ENCODE data around the gene MSI2. TPM values are rescaled to one million over a fixed set of nuclear protein-coding genes. Genes with fewer than 3 reads are reported as not detected.

Gene MSI2
- total RNA-seq, 1 donor from 2014 or later = 67.9 TPM

GRCh38 chr17:57677858-57678257 is 421.5 kb downstream of the MSI2 start:
- Histone ChIP-seq H4K20me1 (ENCODE audit: insufficient read depth, low read length) (no peaks in the 10 kb centered on the region), H3K9ac (ENCODE audit: low read length) (no peak overlapping the region), H3K4me1 (ENCODE audit: insufficient read depth, low read length) (no peaks in the 10 kb centered on the region), H3K9me3 (ENCODE audit: insufficient read depth, low read depth, low read length) (no peaks in the 10 kb centered on the region), H2AFZ (ENCODE audit: low read depth, low read length) (no peak overlapping the region), H3K4me2 (ENCODE audit: low read length) (no peak overlapping the region), H3K4me3 (ENCODE audit: insufficient read depth, low read depth, low read length) (no peak overlapping the region), H3K79me2 (ENCODE audit: insufficient read depth, low read length) (no peaks in the 10 kb centered on the region), H3K36me3 (ENCODE audit: insufficient read depth, low read length) (no peaks in the 10 kb centered on the region), H3K27me3 (ENCODE audit: insufficient read depth, low read length) (no peaks in the 10 kb centered on the region), H3K27ac (ENCODE audit: low read depth, low read length) (no peak overlapping the region)
- TF ChIP-seq CTCF (IDR thresholded peaks at IDR 0.05; ENCODE audit: insufficient read depth, low read depth, low read length) (no peak), EZH2 (IDR thresholded peaks at IDR 0.05; ENCODE audit: insufficient read depth, low read length) (no peak)
- no peak overlapping the region for H3K4me3 Mint-ChIP-seq (ENCODE audit: unreplicated experiment)
- peaks cover 15% of the 10 kb centered on the region for H3K36me3 Mint-ChIP-seq (ENCODE audit: low read depth, unreplicated experiment)
- no peak overlapping the region for H3K27ac Mint-ChIP-seq (ENCODE audit: unreplicated experiment)
- DNase-seq (ENCODE audit: low read depth) (no peak), FAIRE-seq (no peak)
- H3K9me3 Mint-ChIP-seq (ENCODE audit: unreplicated experiment) = peaks cover 2% of the 10 kb centered on the region
- no peaks in the 10 kb centered on the region for H3K27me3 Mint-ChIP-seq (ENCODE audit: low read depth, unreplicated experiment)
- H3K4me1 Mint-ChIP-seq (ENCODE audit: low read depth, unreplicated experiment) = no peaks in the 10 kb centered on the region

- H3K4me1 Mint-ChIP-seq (ENCODE audit: low read depth, unreplicated experiment) = no peaks in the 10 kb centered on the region
- H3K9me3 ChIP-seq (ENCODE audit: insufficient read depth, low read depth, low read length) = no peaks in the 10 kb centered on the region
- no peak overlapping the region for H3K4me3 Mint-ChIP-seq (ENCODE audit: unreplicated experiment)
- H3K36me3 ChIP-seq (ENCODE audit: insufficient read depth, low read length) = no peaks in the 10 kb centered on the region
- H3K27me3 Mint-ChIP-seq (ENCODE audit: low read depth, unreplicated experiment) = no peaks in the 10 kb centered on the region
- FAIRE-seq (no peak), DNase-seq (ENCODE audit: low read depth) (no peak)
- H3K4me3 ChIP-seq (ENCODE audit: insufficient read depth, low read depth, low read length) = no peak overlapping the region
- H3K4me1 ChIP-seq (ENCODE audit: insufficient read depth, low read length) = no peaks in the 10 kb centered on the region
- no peaks in the 10 kb centered on the region for H3K79me2 ChIP-seq (ENCODE audit: insufficient read depth, low read length)
- no peak overlapping the region for H3K4me2 ChIP-seq (ENCODE audit: low read length)
- TF ChIP-seq EZH2 (IDR thresholded peaks at IDR 0.05; ENCODE audit: insufficient read depth, low read length) = no peak
- no peak for TF ChIP-seq CTCF (IDR thresholded peaks at IDR 0.05; ENCODE audit: insufficient read depth, low read depth, low read length)
- H3K9me3 Mint-ChIP-seq (ENCODE audit: unreplicated experiment) = peaks cover 2% of the 10 kb centered on the region
- H4K20me1 ChIP-seq (ENCODE audit: insufficient read depth, low read length) = no peaks in the 10 kb centered on the region
- H3K27ac ChIP-seq (ENCODE audit: low read depth, low read length) = no peak overlapping the region
- H2AFZ ChIP-seq (ENCODE audit: low read depth, low read length) = no peak overlapping the region
- no peak overlapping the region for H3K9ac ChIP-seq (ENCODE audit: low read length)
- H3K27me3 ChIP-seq (ENCODE audit: insufficient read depth, low read length) = no peaks in the 10 kb centered on the region
- H3K36me3 Mint-ChIP-seq (ENCODE audit: low read depth, unreplicated experiment) = peaks cover 13% of the 10 kb centered on the region
- H3K27ac Mint-ChIP-seq (ENCODE audit: unreplicated experiment) = no peak overlapping the region
Observed at GRCh38 chr17:57678393-57678792, 422.1 kb downstream of the MSI2 start.

- Histone ChIP-seq H3K27ac (ENCODE audit: low read depth, low read length) (no peak overlapping the region), H3K9ac (ENCODE audit: low read length) (no peak overlapping the region), H4K20me1 (ENCODE audit: insufficient read depth, low read length) (no peaks in the 10 kb centered on the region), H3K4me2 (ENCODE audit: low read length) (no peak overlapping the region), H3K4me3 (ENCODE audit: insufficient read depth, low read depth, low read length) (no peak overlapping the region), H3K9me3 (ENCODE audit: insufficient read depth, low read depth, low read length) (no peaks in the 10 kb centered on the region), H3K79me2 (ENCODE audit: insufficient read depth, low read length) (no peaks in the 10 kb centered on the region), H3K4me1 (ENCODE audit: insufficient read depth, low read length) (no peaks in the 10 kb centered on the region), H3K27me3 (ENCODE audit: insufficient read depth, low read length) (no peaks in the 10 kb centered on the region), H3K36me3 (ENCODE audit: insufficient read depth, low read length) (no peaks in the 10 kb centered on the region), H2AFZ (ENCODE audit: low read depth, low read length) (no peak overlapping the region)
- H3K36me3 Mint-ChIP-seq (ENCODE audit: low read depth, unreplicated experiment) = peaks cover 13% of the 10 kb centered on the region
- H3K9me3 Mint-ChIP-seq (ENCODE audit: unreplicated experiment) = peaks cover 2% of the 10 kb centered on the region
- no peak for DNase-seq (ENCODE audit: low read depth)
- no peak overlapping the region for H3K27ac Mint-ChIP-seq (ENCODE audit: unreplicated experiment)
- H3K27me3 Mint-ChIP-seq (ENCODE audit: low read depth, unreplicated experiment) = no peaks in the 10 kb centered on the region
- H3K4me3 Mint-ChIP-seq (ENCODE audit: unreplicated experiment) = no peak overlapping the region
- H3K4me1 Mint-ChIP-seq (ENCODE audit: low read depth, unreplicated experiment) = no peaks in the 10 kb centered on the region
- FAIRE-seq = no peak
- TF ChIP-seq CTCF (IDR thresholded peaks at IDR 0.05; ENCODE audit: insufficient read depth, low read depth, low read length) (no peak), EZH2 (IDR thresholded peaks at IDR 0.05; ENCODE audit: insufficient read depth, low read length) (no peak)
Observed at GRCh38 chr17:57679356-57679755, 423.0 kb downstream of the MSI2 start.
